EL (cell line): Measurements from ENCODE around the gene GSDMA.

Source experiments
- DNase-seq: peaks from one replicate; pipeline ENCODE4 v3.0.0-alpha.2; 2016

Gene GSDMA, protein sequence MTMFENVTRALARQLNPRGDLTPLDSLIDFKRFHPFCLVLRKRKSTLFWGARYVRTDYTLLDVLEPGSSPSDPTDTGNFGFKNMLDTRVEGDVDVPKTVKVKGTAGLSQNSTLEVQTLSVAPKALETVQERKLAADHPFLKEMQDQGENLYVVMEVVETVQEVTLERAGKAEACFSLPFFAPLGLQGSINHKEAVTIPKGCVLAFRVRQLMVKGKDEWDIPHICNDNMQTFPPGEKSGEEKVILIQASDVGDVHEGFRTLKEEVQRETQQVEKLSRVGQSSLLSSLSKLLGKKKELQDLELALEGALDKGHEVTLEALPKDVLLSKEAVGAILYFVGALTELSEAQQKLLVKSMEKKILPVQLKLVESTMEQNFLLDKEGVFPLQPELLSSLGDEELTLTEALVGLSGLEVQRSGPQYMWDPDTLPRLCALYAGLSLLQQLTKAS

DNA sequence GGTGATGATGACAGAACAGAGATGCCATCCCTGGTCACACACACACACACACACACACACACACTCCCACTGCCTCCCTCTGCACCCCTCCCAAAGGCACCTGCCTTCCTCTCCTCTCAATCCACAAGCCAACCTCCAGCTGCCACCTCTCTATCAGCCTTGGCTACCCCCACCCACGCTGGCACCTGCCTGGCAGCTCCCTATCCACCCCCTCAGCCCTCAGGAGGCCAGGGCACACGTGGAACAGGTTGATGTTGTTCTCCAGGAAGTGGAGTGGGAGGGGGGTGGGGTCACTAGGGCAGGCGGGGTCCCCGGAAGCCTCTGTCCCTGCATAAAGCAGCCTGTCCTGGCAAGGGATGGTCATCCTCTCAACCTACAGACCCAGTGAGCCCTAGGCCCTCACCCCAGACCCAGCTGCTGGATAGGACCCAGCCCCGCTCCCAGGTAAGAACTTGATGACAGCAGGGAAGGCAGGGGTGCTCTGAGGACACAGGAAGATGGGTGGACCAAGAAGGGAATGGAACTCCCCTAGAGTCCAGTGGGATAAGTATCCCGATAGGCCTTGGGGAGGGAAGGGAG is at the start of gene GSDMA:
GSDMA (plus strand) TSS at position 363 of the 579 bp plus-strand sequence. CDS start 2,684 bp downstream, outside the sequence.
- DNase-seq, result no peak

DNA sequence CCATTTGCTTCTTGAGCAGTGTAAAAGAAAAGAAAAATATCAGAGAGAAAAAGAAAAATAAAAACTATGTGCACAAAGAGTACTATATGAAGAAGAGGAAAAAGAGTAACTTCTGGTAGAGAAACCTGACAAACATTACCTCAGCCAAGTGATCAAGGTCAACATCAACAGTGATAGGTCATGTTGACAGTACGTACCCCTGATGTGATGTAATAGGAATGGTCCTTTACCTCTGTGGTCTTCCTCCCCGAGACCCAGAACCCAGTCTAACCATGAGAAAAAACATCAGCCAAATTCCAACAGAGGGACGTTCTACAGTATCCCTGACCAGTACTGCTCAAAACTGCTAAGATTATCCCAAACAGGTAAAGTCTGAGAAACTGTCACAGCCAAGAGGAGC is 48.8 kb upstream of the GSDMA start:
- DNase-seq, result no peak

DNA sequence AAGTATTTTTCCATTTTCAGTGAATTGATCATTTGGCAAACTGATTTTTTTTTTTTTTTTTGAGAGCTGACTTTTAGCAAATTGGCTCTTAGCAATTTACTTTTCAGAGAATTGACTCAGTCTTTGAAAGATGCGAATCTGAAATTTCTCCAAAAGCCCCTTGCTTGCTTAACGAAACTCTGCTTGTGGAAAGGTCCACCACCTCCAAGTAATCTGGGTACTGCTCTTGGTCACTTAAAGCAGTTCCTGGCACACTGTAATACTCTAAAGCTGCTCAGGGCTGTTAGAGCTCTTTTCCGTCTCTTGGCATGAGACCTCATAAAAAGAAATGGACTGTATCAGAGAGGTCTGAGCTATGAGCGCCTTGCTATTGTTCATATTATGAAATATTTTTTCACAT is 47.2 kb upstream of the GSDMA start:
- DNase-seq, result no peak

DNA sequence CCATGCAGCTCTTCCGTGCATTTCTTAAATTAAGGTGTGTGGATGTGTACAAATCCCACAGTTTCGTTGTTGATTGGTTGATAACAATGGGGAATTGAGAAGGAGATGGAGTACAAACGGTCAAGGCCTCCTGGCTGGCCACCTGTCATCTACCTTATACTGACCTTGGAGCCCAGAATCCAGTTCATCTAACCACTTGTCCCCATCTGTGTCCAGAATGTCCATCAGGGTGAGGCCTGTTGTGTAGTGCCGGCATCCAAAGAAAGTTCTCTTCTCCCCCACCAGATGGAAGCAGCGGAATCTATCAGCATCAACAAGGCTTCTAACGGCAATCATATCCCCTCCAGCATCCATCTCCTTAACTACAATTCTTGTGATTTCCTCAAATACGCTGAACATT is 45.9 kb upstream of the GSDMA start:
- peak; percentile 23 for DNase-seq

DNA sequence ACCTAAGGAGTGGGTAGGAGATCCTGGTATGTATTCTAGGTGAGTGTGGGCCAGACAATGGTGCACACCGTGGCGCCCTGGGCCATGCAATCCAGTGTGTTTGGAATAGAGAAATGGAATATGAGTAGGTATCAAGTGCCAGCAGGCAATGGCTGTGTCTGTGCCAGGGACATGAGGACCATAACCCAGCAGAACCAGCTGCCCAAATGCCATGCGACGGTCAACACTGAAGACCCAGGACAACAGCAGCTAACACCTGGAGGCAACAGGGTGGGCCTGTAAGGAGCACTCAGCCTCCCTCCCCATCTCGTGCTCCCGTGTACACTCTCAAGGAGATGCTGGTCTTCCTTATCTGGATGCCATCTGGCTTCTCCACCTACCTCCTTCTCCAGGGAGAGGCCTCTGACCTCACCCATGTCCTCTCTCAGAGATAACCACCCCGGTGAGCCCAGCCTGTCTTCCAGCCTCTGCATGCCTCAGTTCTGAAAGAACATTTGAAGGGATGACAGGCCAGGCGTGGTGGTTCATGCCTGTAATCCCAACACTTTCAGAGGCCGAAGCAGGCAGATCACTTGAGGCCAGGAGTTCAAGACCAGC is 43.6 kb upstream of the GSDMA start:
- DNase-seq, result no peak

DNA sequence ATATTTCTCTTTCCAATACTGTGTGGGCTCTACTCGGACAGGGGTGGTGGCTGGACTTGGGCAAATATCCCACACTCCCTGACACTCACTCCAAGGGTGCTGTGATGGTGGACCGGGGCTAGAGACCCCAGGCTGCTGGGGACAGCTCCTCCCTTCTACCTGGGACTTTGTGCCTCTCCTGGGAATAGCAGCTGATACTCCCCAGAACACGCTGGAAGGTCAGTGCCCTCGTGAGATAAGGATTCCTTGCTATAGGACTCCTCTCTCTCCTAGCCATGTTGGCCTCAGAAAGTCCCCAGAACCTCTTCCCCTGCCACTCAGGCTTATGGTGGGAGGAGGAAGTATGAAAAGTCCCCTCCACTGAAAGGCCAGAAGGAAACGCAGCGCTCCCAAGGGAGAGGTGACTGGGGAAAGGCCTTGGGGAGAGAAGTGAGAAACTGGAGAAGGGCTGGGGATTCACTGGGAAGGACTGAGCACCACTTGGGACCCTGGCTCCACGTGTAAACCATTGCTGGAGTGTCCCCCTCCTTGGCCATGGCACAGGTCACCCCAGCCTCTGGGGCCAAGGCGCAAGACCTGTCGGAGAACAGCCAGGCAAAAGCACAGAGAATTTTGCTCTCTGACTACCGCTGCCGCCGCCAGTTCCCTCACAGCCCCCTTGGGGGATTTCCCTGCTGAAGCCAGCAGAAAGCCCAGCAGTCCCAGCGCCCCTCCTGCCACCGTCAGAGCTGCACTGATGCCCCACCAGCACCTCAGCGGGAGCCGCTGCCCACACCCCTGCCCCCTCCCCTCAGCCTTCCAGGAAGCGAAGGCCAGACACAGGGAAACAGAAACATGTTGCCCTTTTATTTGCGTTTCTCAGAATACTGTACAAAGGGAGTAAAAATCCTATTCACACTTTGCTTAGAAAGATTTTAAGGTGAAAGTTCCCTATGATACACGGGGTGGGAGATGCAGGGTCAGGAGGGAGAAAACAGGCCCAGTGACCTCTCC is 42.3 kb upstream of the GSDMA start:
- no peak for DNase-seq

DNA sequence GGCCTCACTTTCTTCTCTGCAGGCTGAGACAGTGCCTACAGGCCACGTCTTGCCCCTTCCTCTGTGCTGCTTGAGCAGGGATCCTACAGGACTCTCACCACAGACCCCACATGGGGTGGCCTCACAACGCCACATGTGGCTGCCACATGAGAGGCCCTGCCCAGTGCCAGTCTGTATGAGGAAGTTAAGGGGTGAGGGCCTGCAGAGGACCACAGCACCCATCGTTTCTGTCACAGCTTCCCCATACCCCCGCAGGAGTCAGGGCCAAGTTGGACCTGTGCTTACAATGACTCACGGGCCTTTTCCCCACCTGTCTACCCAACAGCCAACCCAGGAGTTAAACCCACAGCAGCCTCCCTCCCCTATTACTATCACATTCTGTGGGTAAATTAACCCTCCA is 41.5 kb upstream of the GSDMA start:
- DNase-seq, result no peak

DNA sequence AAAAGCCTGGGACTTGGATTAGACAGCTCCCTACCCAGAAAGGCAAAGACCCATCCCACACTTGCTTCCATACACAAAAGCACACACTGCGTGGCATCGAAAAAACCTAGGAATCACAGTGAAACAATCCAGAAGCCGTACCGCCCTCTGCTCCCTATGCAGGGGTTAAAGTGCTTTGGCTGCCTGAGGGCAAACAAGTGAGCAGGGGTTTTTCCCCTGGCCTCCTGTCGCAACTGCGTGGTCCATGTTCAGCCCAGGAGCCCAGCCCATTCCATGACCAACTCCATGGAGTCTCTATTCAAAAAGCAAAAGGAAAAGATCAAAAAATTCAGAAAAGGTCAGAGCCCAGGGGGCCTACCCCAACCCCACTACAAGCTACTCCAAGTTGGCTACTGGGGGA is 40.8 kb upstream of the GSDMA start:
- DNase-seq, result no peak

DNA sequence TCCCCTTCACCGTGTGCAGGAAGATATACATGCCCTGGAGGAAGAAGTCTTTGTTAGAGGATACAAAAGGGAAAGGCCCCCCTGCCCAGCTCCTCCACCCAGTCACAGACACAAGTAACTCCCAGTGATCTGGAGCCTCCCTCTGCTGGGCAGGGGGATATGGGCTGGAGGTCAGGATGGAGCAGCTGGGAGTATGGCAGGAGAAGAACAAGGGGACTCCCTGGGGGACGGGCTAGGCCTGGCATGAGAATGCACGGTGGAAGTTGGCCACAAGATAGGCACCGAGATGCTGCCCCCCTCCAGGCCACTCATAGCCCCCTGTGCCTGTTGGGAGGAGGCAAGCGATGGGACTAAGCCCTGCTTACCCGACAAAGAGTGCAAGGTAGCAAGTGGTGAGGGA is 39.6 kb upstream of the GSDMA start:
- DNase-seq, result no peak

DNA sequence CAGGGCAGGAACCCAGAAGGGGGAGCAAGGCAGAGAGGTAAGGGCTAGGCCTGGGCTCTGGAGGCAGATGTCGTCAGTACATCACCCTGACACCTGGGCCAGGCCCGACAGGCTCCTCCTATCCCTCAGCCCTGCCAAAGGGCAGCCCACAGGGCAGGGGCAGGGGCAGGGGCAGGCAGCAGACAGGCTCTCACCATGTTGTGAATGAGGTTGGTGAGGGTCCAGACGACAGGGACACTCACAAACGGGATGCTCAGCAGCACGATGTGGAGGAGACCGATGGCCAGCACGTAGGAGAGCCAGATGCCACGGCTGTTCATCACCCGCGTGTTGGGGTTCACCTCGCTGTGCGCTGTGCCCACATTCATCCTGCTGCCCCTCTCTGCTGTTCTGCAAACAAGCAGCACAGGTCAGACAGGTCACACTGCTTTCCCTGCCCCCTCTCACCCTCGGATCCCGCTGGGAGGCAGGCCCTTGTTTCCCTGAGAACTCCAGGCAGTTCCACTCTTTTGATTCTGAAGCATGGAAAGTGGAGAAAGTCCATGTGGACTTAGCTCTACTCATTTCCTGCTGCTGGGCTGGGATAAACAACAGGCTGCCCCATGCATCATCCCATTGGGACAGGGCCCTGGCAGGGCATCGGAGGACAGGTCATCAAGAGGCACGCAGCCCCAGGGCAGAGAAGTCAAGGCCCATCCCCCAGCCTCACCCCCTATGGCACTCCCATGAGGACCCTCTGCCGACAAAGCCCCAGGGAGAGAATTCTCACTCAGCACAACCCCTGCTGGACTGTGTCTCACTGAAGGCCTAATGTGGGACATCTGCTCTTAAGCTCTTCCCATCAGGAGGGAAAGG is 38.7 kb upstream of the GSDMA start:
- peak; percentile 63 for DNase-seq

DNA sequence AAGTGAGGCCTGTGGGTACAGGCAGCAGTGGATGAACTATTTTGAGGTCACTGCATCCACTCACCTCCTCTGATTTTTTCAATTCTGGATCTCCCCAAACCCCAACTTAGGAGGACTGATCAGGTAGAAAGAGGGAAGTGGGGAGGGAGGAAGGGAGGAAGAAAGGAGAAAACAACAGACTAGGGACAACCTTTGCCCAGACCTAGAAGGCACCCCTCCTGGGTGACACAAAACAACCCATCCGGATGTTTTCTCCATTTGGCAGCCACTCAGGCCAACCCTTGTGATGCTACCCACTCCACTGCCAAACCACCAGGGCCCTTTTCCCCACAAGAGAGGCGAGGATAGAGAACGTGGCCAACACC is 38.1 kb upstream of the GSDMA start:
- no peak for DNase-seq

DNA sequence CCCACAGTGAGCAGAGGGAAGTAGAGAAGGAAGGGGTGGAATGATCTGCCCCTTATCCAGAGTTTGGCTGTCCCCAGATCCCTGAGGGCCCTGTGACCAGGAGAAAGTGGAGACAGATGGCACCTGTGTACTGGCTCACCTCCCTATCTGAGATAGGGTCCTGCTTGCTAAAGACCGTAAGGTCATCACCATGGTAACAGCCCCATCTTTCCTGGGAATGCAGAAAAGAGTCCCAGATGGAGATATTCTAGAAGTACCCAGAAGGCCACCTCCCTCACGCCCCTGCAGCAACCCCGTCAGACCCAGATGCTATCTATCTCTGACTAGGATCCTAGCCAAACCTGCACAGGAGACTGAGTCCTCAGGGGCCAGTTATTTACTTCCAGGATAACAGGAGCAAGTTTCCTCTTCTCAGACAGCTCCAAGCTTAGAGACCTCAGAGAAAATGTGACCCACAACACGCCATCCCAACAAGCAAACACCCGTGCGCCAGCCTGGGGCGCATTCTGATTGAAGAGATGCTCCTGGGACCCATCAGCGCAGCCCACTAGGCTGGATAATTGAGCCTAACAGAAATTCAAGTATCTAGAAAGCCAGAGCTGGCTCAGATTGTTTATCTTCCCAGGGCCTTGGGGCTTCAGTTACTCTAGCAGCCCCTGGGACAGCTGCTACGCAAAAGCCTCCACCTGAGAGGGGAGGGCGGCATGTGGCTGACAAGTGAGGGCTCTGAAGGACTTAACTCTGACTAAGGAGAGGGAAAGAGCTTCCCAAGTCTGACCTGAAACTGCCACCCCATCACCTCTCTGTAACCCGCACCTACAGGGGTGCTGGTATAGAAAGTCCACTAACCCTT is 37.3 kb upstream of the GSDMA start:
- DNase-seq, result no peak

DNA sequence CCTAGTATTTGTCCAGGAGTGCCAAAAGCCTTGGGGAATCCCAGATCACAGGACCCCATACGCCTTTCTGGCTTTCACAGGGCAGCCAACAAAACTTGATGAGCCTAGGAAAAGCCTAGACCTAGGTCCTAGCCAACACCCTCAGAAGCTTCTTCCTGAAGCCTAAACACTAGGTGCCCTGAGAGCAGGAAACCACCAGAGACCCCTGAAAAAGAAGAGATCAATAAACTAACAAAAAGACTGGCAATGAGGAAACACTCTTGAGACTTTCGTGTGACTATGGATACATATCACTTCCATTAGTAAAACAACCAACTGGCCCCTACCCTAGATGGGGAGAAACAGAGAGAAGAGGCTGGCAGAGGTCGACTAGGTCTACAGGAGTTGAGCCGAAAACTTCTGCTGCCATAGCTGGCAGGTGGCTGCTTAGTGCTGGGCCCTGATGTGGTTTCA is 36.6 kb upstream of the GSDMA start:
- DNase-seq, result no peak

DNA sequence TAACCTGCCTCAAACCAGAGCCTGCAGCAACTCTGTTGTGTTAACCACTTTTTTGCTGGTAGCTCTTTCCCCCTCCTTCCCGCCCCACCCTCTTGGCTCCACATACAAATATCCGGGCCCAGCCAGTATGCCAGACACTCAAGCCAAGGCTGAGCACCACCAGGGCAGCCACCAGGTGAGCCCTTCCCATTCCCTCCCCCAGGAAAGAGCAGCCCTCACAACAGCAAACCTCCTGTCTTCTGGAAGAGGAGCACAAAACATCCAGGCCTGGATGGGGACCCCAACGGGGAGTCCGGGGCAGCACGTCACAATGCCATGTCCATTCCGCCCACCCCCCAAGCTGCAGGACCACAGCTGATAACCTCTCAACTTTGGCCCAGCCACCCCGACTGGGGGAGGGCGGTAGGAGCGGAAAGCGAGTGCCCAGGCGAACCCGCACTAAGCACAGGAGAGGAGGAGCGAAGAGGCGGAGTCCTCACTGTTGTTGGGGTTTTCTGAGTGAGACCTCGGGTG is 36.2 kb upstream of the GSDMA start:
- peak; percentile 32 for DNase-seq

DNA sequence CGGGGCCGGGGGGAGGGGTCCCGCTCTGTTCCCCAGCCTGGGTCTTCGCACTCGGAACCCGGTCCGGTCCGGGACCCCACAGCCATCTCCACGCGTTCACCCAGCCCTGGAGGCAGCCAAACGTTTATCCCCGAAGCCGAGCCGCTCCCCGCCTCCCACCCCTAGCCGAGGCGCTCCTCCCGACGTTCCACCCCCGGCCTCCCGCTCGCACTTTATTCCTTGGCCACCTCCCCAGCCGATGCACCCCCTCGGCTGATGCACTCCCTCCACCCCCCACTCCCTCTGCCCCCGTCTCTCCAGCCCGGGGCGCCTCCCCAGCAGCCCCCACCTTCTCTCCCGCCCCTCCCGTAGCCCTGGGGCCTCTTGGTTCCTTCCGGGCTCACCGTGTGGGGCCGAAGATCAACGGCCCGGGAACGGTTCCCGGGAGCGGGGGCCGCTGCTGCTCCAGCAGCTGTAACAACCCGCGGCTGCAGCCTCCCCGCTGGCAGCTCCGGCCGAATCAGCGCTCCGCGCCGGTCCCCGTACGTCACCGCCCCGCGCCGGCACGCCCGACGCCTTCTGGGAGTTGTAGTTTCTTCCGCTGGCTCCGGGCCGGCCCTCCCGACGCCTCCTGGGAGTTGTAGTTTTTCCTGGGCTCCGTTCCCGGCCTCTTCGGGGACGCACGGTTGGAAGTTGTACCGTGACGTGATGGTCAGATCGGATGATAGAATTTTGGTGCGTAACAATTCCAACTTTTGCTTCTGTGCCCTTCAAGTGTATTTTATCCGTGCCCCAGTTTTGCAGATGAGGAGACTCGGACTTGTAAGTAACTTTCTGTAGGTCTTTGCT is 35.5 kb upstream of the GSDMA start, which contains the start of the genes LRRC3C and ORMDL3:
LRRC3C (plus strand) TSS at position 632 of the 828 bp plus-strand sequence. CDS start 13,792 bp downstream, outside the sequence.
ORMDL3 (minus strand) TSS at position 501 of the 828 bp plus-strand sequence. CDS start 3,398 bp downstream, outside the sequence.
- peak; percentile 94 for DNase-seq

DNA sequence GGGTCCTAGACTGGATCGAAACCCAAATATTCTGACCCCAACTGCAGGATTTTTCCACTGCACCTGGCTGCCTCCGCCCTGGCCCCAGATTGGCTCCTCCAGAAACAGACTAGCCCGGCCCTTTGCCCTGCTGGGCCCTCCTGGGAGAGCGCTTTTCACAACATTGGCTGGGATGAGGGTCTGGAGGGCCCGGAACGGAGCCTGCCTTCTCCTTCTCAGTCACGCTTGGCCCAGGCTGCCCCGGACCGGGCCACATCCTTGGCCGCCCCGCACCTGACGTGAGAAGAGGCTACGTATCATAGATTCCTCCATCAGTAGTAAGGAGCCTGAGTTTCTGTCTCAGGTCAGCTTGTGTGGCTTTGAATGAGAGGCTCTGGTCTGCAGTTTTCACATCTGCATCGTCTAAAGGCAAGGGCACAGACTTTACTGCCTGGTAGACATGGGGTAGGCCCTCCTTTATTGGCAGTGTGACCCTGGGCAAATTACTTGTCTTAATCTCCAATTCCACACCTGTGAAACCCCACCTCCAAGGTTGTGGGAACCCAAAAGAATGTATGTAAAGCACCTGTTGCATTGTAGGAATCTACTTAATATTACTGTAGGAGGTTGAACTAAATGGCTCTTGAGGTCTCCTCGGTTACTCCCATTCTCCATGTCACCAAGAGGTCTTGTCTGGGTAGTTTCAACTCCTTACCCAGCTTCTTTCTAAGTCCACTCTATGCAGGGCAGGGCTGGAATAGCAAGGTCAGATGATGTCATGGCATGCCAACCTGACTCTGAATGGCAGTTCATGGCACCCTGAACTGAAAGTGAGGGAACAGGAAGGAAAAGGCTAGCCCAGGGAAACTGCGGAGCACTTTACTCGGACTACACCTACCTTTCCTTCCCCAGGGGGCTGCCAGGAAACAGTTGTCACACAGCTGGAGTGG is 34.6 kb upstream of the GSDMA start:
- peak; percentile 35 for DNase-seq

DNA sequence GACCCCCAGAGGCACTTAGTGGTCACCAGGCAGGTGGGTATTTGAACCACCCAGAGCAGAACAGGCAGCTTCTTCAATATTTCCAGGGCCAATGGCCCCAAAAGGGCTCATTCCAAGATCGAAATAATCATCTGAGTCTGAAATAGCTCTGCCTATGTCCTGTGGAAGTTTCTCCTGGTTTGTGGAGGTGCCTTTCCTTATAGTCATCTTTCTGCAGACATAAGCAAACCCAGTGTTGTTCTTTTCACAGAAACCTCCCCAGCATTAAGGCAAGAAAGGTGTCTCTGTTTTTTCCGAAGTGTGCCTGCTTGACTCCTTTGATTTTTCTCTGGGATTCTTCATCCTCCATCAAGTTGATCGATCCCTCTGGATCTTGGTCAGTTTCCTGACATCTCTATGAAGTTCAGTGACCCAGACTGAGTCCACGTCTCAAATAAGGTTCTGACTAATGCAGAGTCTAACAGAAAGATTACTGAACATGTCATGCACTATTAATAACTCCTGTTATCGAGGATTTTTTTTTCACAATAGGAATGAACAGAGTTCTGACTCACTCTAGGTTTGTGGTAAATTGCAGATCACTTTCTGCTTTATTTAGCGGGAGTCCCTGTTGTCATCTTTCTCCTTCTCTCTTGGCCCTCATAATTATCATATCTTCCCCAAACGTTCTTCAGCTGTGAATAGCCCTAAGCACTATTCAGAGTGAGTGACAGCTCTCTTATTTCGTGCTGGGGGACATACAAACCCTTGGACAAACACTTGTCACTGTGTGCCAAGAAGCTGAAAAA is 33.8 kb upstream of the GSDMA start:
- DNase-seq, result peak; percentile 94
